Measurements from ENCODE around the gene KCNH8.
A peak's percentile ranks its signal among the peaks of the same experiment; 100 is the strongest.

The KCNH8 gene

GRCh38 chr3:19396726-19397125 lies 248.4 kb downstream of the KCNH8 start:
- Mint-ChIP-seq H3K27ac (peak overlapping the region; percentile 72), H3K27me3 (no peaks in the 10 kb centered on the region), H3K4me3 (peak overlapping the region; percentile 15), H3K4me1 (peaks cover 23% of the 10 kb centered on the region), H3K36me3 (peaks cover 24% of the 10 kb centered on the region), H3K9me3 (no peaks in the 10 kb centered on the region)
- no peak for ATAC-seq (ENCODE audit: low read depth)
- DNase-seq (ENCODE audit: low spot score in 2 of 2) = no peak

GRCh38 chr3:19399356-19399755 lies 251.0 kb downstream of the KCNH8 start:
- Mint-ChIP-seq H3K27ac (no peak overlapping the region), H3K4me3 (no peak overlapping the region)
- DNase-seq (ENCODE audit: low spot score in 2 of 2) = no peak

GRCh38 chr3:19399836-19400235 lies 251.5 kb downstream of the KCNH8 start:
- Mint-ChIP-seq H3K4me3 (no peak overlapping the region), H3K27me3 (no peaks in the 10 kb centered on the region)

More at GRCh38 chr3:19399356-19399755, 251.0 kb downstream of the KCNH8 start:
- no peaks in the 10 kb centered on the region for H3K27me3 Mint-ChIP-seq
- no peaks in the 10 kb centered on the region for H3K9me3 Mint-ChIP-seq
- peaks cover 22% of the 10 kb centered on the region for H3K4me1 Mint-ChIP-seq
- H3K36me3 Mint-ChIP-seq = peaks cover 26% of the 10 kb centered on the region
- no peak for ATAC-seq (ENCODE audit: low read depth)

GRCh38 chr3:19420159-19420558 lies 271.8 kb downstream of the KCNH8 start:
- Mint-ChIP-seq H3K27me3 (no peaks in the 10 kb centered on the region), H3K4me1 (peaks cover 5% of the 10 kb centered on the region), H3K9me3 (no peaks in the 10 kb centered on the region), H3K36me3 (peaks cover 10% of the 10 kb centered on the region), H3K27ac (no peak overlapping the region), H3K4me3 (no peak overlapping the region)
- DNase-seq (ENCODE audit: low spot score in 2 of 2) (no peak), ATAC-seq (ENCODE audit: low read depth) (no peak)

More at GRCh38 chr3:19399836-19400235, 251.5 kb downstream of the KCNH8 start:
- no peak for ATAC-seq (ENCODE audit: low read depth)
- peaks cover 27% of the 10 kb centered on the region for H3K36me3 Mint-ChIP-seq
- H3K9me3 Mint-ChIP-seq = no peaks in the 10 kb centered on the region
- H3K27ac Mint-ChIP-seq = no peak overlapping the region
- peaks cover 23% of the 10 kb centered on the region for H3K4me1 Mint-ChIP-seq
- no peak for DNase-seq (ENCODE audit: low spot score in 2 of 2)

- Mint-ChIP-seq H3K27me3 (no peaks in the 10 kb centered on the region), H3K27ac (no peak overlapping the region), H3K36me3 (peaks cover 17% of the 10 kb centered on the region), H3K9me3 (no peaks in the 10 kb centered on the region), H3K4me3 (no peak overlapping the region), H3K4me1 (peaks cover 26% of the 10 kb centered on the region)
- no peak for DNase-seq (ENCODE audit: low spot score in 2 of 2)
- no peak for ATAC-seq (ENCODE audit: low read depth)
Observed at GRCh38 chr3:19425825-19426224, 277.5 kb downstream of the KCNH8 start.

- H3K4me1 Mint-ChIP-seq = peaks cover 27% of the 10 kb centered on the region
- H3K4me3 Mint-ChIP-seq = no peak overlapping the region
- peaks cover 25% of the 10 kb centered on the region for H3K36me3 Mint-ChIP-seq
- no peak for ATAC-seq (ENCODE audit: low read depth)
- no peak for DNase-seq (ENCODE audit: low spot score in 2 of 2)
- H3K27me3 Mint-ChIP-seq = no peaks in the 10 kb centered on the region
- H3K27ac Mint-ChIP-seq = no peak overlapping the region
- H3K9me3 Mint-ChIP-seq = no peaks in the 10 kb centered on the region
Observed at GRCh38 chr3:19427422-19428149, 279.3 kb downstream of the KCNH8 start.

GRCh38 chr3:19428729-19429128 lies 280.4 kb downstream of the KCNH8 start:
- DNase-seq (ENCODE audit: low spot score in 2 of 2) = no peak
- H3K27me3 Mint-ChIP-seq = no peaks in the 10 kb centered on the region
- no peak overlapping the region for H3K27ac Mint-ChIP-seq
- no peak overlapping the region for H3K4me3 Mint-ChIP-seq
- ATAC-seq (ENCODE audit: low read depth) = no peak
- no peaks in the 10 kb centered on the region for H3K9me3 Mint-ChIP-seq
- H3K4me1 Mint-ChIP-seq = peaks cover 27% of the 10 kb centered on the region
- H3K36me3 Mint-ChIP-seq = peaks cover 27% of the 10 kb centered on the region

- no peak for ATAC-seq (ENCODE audit: low read depth)
- DNase-seq (ENCODE audit: low spot score in 2 of 2) = no peak
- H3K27ac Mint-ChIP-seq = no peak overlapping the region
- peaks cover 11% of the 10 kb centered on the region for H3K4me1 Mint-ChIP-seq
- H3K36me3 Mint-ChIP-seq = peaks cover 20% of the 10 kb centered on the region
- no peaks in the 10 kb centered on the region for H3K9me3 Mint-ChIP-seq
- no peak overlapping the region for H3K4me3 Mint-ChIP-seq
- no peaks in the 10 kb centered on the region for H3K27me3 Mint-ChIP-seq
Observed at GRCh38 chr3:19432669-19433068, 284.4 kb downstream of the KCNH8 start.

- ATAC-seq (ENCODE audit: low read depth) (no peak), DNase-seq (ENCODE audit: low spot score in 2 of 2) (no peak)
- Mint-ChIP-seq H3K36me3 (peaks cover 28% of the 10 kb centered on the region), H3K27ac (no peak overlapping the region), H3K4me1 (no peaks in the 10 kb centered on the region), H3K27me3 (no peaks in the 10 kb centered on the region), H3K4me3 (no peak overlapping the region), H3K9me3 (no peaks in the 10 kb centered on the region)
Observed at GRCh38 chr3:19436746-19437145, 288.4 kb downstream of the KCNH8 start.

- Mint-ChIP-seq H3K9me3 (peaks cover 2% of the 10 kb centered on the region), H3K27me3 (no peaks in the 10 kb centered on the region), H3K36me3 (peaks cover 30% of the 10 kb centered on the region), H3K4me3 (no peak overlapping the region), H3K4me1 (no peaks in the 10 kb centered on the region), H3K27ac (no peak overlapping the region)
- DNase-seq (ENCODE audit: low spot score in 2 of 2) (no peak), ATAC-seq (ENCODE audit: low read depth) (no peak)
Observed at GRCh38 chr3:19439944-19440343, 291.6 kb downstream of the KCNH8 start.

- Mint-ChIP-seq H3K9me3 (peaks cover 2% of the 10 kb centered on the region), H3K36me3 (peaks cover 24% of the 10 kb centered on the region), H3K4me3 (no peak overlapping the region), H3K4me1 (peaks cover 9% of the 10 kb centered on the region), H3K27ac (peak overlapping the region; percentile 19), H3K27me3 (no peaks in the 10 kb centered on the region)
- ATAC-seq (ENCODE audit: low read depth) (no peak), DNase-seq (ENCODE audit: low spot score in 2 of 2) (no peak)
Observed at GRCh38 chr3:19446138-19446537, 297.8 kb downstream of the KCNH8 start.

GRCh38 chr3:19446687-19447086 lies 298.4 kb downstream of the KCNH8 start:
- ATAC-seq (ENCODE audit: low read depth) (peak; percentile 32), DNase-seq (ENCODE audit: low spot score in 2 of 2) (no peak)
- H3K27me3 Mint-ChIP-seq = no peaks in the 10 kb centered on the region
- H3K4me3 Mint-ChIP-seq = peak overlapping the region; percentile 58
- peaks cover 21% of the 10 kb centered on the region for H3K36me3 Mint-ChIP-seq
- H3K4me1 Mint-ChIP-seq = peaks cover 9% of the 10 kb centered on the region
- peak overlapping the region; percentile 19 for H3K27ac Mint-ChIP-seq
- H3K9me3 Mint-ChIP-seq = peaks cover 2% of the 10 kb centered on the region

GRCh38 chr3:19455546-19455945 lies 307.2 kb downstream of the KCNH8 start:
- no peak overlapping the region for H3K27ac Mint-ChIP-seq
- no peaks in the 10 kb centered on the region for H3K27me3 Mint-ChIP-seq
- no peak overlapping the region for H3K4me3 Mint-ChIP-seq
- ATAC-seq (ENCODE audit: low read depth) = no peak
- no peak for DNase-seq (ENCODE audit: low spot score in 2 of 2)
- H3K4me1 Mint-ChIP-seq = no peaks in the 10 kb centered on the region
- H3K36me3 Mint-ChIP-seq = peaks cover 37% of the 10 kb centered on the region
- peaks cover 8% of the 10 kb centered on the region for H3K9me3 Mint-ChIP-seq

GRCh38 chr3:19456738-19457137 lies 308.4 kb downstream of the KCNH8 start:
- no peaks in the 10 kb centered on the region for H3K27me3 Mint-ChIP-seq
- H3K36me3 Mint-ChIP-seq = peaks cover 36% of the 10 kb centered on the region
- DNase-seq (ENCODE audit: low spot score in 2 of 2) (no peak), ATAC-seq (ENCODE audit: low read depth) (no peak)
- H3K4me1 Mint-ChIP-seq = no peaks in the 10 kb centered on the region
- H3K27ac Mint-ChIP-seq = no peak overlapping the region
- no peak overlapping the region for H3K4me3 Mint-ChIP-seq
- peaks cover 9% of the 10 kb centered on the region for H3K9me3 Mint-ChIP-seq

- Mint-ChIP-seq H3K27ac (no peak overlapping the region), H3K27me3 (no peaks in the 10 kb centered on the region), H3K4me1 (no peaks in the 10 kb centered on the region), H3K9me3 (peaks cover 9% of the 10 kb centered on the region), H3K4me3 (no peak overlapping the region), H3K36me3 (peaks cover 35% of the 10 kb centered on the region)
- DNase-seq (ENCODE audit: low spot score in 2 of 2) (no peak), ATAC-seq (ENCODE audit: low read depth) (no peak)
Observed at GRCh38 chr3:19457449-19457848, 309.1 kb downstream of the KCNH8 start.

All from memory B cell (primary cell).